ENCODE measurements around the gene ATP5ME. TPM values are rescaled to one million over a fixed set of nuclear protein-coding genes. Genes with fewer than 3 reads are reported as not detected.

ATP5ME gene
- total RNA-seq, 1 donor from 2014 or later, result 255 TPM

DNA sequence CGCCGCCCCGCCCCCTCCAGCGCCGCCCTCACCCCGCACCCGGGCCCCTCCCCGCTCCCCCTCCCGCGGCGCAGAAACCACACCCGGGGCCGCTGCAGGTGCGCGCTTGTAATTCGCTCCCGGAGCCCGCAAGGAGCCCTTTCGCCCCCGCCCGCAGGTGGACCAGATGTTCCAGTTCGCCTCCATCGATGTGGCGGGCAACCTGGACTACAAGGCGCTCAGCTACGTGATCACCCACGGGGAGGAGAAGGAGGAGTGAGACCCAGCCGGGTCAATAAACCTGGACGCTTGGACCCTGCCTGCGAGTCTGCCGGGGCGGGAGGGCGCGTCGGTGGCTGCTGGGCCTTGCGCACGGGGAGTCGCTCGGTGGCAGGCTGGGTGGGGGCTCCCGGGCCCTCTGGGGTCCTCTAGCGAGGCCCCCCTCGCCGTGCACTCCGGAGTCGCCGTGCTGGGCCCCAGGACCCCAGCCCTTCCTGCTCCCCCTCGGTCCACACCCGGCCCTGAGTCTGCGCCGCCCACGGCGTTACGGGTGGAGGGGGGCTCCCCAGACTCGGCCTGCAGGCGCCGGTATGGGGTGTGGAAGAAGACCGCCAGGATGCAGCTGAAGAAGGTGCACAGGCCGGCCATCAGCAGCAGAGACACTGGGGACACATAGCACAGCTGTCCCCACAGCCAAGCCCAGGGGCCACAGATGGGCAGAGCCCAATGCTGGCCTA is 7.8 kb upstream of the ATP5ME start:
- Histone ChIP-seq H3K9ac (ENCODE audit: low read length) (no peak overlapping the region), H3K79me2 (ENCODE audit: insufficient read depth, low read length) (no peaks in the 10 kb centered on the region), H3K4me1 (ENCODE audit: insufficient read depth, low read length) (peaks cover 8% of the 10 kb centered on the region), H3K9me3 (ENCODE audit: insufficient read depth, low read depth, low read length) (no peaks in the 10 kb centered on the region), H3K4me2 (ENCODE audit: low read length) (no peak overlapping the region), H2AFZ (ENCODE audit: low read depth, low read length) (no peak overlapping the region), H3K27ac (ENCODE audit: low read depth, low read length) (no peak overlapping the region), H3K27me3 (ENCODE audit: insufficient read depth, low read length) (no peaks in the 10 kb centered on the region), H4K20me1 (ENCODE audit: insufficient read depth, low read length) (no peaks in the 10 kb centered on the region), H3K36me3 (ENCODE audit: insufficient read depth, low read length) (no peaks in the 10 kb centered on the region), H3K4me3 (ENCODE audit: insufficient read depth, low read depth, low read length) (no peak overlapping the region)
- Mint-ChIP-seq H3K4me3 (ENCODE audit: unreplicated experiment) (no peak overlapping the region), H3K9me3 (ENCODE audit: unreplicated experiment) (no peaks in the 10 kb centered on the region), H3K36me3 (ENCODE audit: low read depth, unreplicated experiment) (peaks cover 4% of the 10 kb centered on the region), H3K27me3 (ENCODE audit: low read depth, unreplicated experiment) (peaks cover 3% of the 10 kb centered on the region), H3K4me1 (ENCODE audit: low read depth, unreplicated experiment) (peaks cover 15% of the 10 kb centered on the region), H3K27ac (ENCODE audit: unreplicated experiment) (no peak overlapping the region)
- no peak for TF ChIP-seq CTCF (IDR thresholded peaks at IDR 0.05; ENCODE audit: insufficient read depth, low read depth, low read length)
- TF ChIP-seq EZH2 (IDR thresholded peaks at IDR 0.05; ENCODE audit: insufficient read depth, low read length), result no peak
- DNase-seq (ENCODE audit: low read depth), result no peak
- FAIRE-seq, result no peak

DNA sequence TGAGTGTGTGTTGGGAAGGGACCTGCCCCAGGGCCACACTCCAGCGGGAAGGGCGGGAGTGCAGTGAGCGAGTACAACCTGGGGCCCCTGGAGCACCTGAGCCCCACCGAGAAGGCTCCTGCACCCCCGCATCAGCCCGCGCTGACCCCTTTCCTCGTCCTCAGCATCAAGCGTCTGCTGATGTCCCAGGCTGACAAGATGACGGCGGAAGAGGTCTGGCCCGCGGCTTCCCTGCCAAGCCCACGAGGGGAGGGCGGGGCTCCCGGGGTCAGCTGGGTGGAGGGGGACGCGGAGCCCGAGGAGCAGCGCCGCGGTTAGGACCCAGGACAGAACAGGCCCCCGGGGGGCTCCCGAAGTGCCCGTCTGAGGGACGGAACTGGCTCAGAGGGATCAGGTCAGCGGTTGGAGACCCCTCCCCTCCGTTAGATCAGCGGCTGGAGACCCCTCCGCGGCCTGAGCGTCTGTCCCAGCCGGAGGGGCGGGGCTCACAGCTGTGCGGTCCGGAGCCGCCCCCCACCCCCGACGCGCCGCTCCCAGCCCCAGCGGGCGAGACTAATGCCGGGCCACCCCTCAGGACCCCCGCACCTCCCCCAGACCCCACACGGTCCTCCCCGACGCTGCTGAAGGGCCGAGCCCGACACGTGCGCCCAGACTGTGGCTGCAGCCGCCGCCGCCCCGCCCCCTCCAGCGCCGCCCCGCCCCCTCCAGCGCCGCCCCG is 7.0 kb upstream of the ATP5ME start:
- Histone ChIP-seq H2AFZ (ENCODE audit: low read depth, low read length) (peak overlapping the region; percentile 52), H3K36me3 (ENCODE audit: insufficient read depth, low read length) (no peaks in the 10 kb centered on the region), H4K20me1 (ENCODE audit: insufficient read depth, low read length) (no peaks in the 10 kb centered on the region), H3K9ac (ENCODE audit: low read length) (no peak overlapping the region), H3K27me3 (ENCODE audit: insufficient read depth, low read length) (no peaks in the 10 kb centered on the region), H3K4me3 (ENCODE audit: insufficient read depth, low read depth, low read length) (peak overlapping the region; percentile 17), H3K9me3 (ENCODE audit: insufficient read depth, low read depth, low read length) (no peaks in the 10 kb centered on the region), H3K4me1 (ENCODE audit: insufficient read depth, low read length) (peaks cover 6% of the 10 kb centered on the region), H3K27ac (ENCODE audit: low read depth, low read length) (no peak overlapping the region), H3K4me2 (ENCODE audit: low read length) (peak overlapping the region; percentile 80), H3K79me2 (ENCODE audit: insufficient read depth, low read length) (no peaks in the 10 kb centered on the region)
- Mint-ChIP-seq H3K4me3 (ENCODE audit: unreplicated experiment) (no peak overlapping the region), H3K4me1 (ENCODE audit: low read depth, unreplicated experiment) (peaks cover 15% of the 10 kb centered on the region), H3K36me3 (ENCODE audit: low read depth, unreplicated experiment) (peaks cover 4% of the 10 kb centered on the region), H3K27me3 (ENCODE audit: low read depth, unreplicated experiment) (peaks cover 3% of the 10 kb centered on the region), H3K9me3 (ENCODE audit: unreplicated experiment) (no peaks in the 10 kb centered on the region), H3K27ac (ENCODE audit: unreplicated experiment) (no peak overlapping the region)
- TF ChIP-seq CTCF (IDR thresholded peaks at IDR 0.05; ENCODE audit: insufficient read depth, low read depth, low read length) (no peak), EZH2 (IDR thresholded peaks at IDR 0.05; ENCODE audit: insufficient read depth, low read length) (no peak)
- DNase-seq (ENCODE audit: low read depth), result no peak
- FAIRE-seq, result no peak

- DNase-seq (ENCODE audit: low read depth) (no peak), FAIRE-seq (no peak)
- Histone ChIP-seq H2AFZ (ENCODE audit: low read depth, low read length) (peak overlapping the region; percentile 52), H3K4me2 (ENCODE audit: low read length) (peak overlapping the region; percentile 80), H3K27me3 (ENCODE audit: insufficient read depth, low read length) (no peaks in the 10 kb centered on the region), H3K9ac (ENCODE audit: low read length) (no peak overlapping the region), H3K79me2 (ENCODE audit: insufficient read depth, low read length) (peaks cover under 1% of the 10 kb centered on the region), H3K4me1 (ENCODE audit: insufficient read depth, low read length) (peaks cover 6% of the 10 kb centered on the region), H3K9me3 (ENCODE audit: insufficient read depth, low read depth, low read length) (no peaks in the 10 kb centered on the region), H3K27ac (ENCODE audit: low read depth, low read length) (no peak overlapping the region), H4K20me1 (ENCODE audit: insufficient read depth, low read length) (no peaks in the 10 kb centered on the region), H3K4me3 (ENCODE audit: insufficient read depth, low read depth, low read length) (peak overlapping the region; percentile 17), H3K36me3 (ENCODE audit: insufficient read depth, low read length) (no peaks in the 10 kb centered on the region)
- Mint-ChIP-seq H3K4me3 (ENCODE audit: unreplicated experiment) (peak overlapping the region; percentile 40), H3K9me3 (ENCODE audit: unreplicated experiment) (no peaks in the 10 kb centered on the region), H3K4me1 (ENCODE audit: low read depth, unreplicated experiment) (peaks cover 14% of the 10 kb centered on the region), H3K27me3 (ENCODE audit: low read depth, unreplicated experiment) (peaks cover 3% of the 10 kb centered on the region), H3K36me3 (ENCODE audit: low read depth, unreplicated experiment) (peaks cover 4% of the 10 kb centered on the region), H3K27ac (ENCODE audit: unreplicated experiment) (no peak overlapping the region)
- TF ChIP-seq CTCF (IDR thresholded peaks at IDR 0.05; ENCODE audit: insufficient read depth, low read depth, low read length), result no peak
- no peak for TF ChIP-seq EZH2 (IDR thresholded peaks at IDR 0.05; ENCODE audit: insufficient read depth, low read length)
These were observed 6.5 kb upstream of the ATP5ME start for GRCh38 chr4:680551-680927.

Measured in astrocyte (in vitro differentiated cells and primary cell).